ENCODE results near the gene PLB1.

The PLB1 gene

GRCh38 chr2:28506112-28506910 lies 10.5 kb downstream of the PLB1 start:
- DNase-seq (ENCODE audit: low spot score): no peak

- DNase-seq (ENCODE audit: low spot score): peak; percentile 86
Observed at GRCh38 chr2:28507796-28508764, 12.2 kb downstream of the PLB1 start.

GRCh38 chr2:28509361-28509760 lies 13.5 kb downstream of the PLB1 start:
- no peak for DNase-seq (ENCODE audit: low spot score)

GRCh38 chr2:28510184-28510583 lies 14.3 kb downstream of the PLB1 start:
- no peak for DNase-seq (ENCODE audit: low spot score)

- no peak for DNase-seq (ENCODE audit: low spot score)
Observed at GRCh38 chr2:28511871-28512606, 16.2 kb downstream of the PLB1 start.

GRCh38 chr2:28512607-28512965 lies 16.7 kb downstream of the PLB1 start:
- no peak for DNase-seq (ENCODE audit: low spot score)

- DNase-seq (ENCODE audit: low spot score): no peak
Observed at GRCh38 chr2:28513097-28513496, 17.2 kb downstream of the PLB1 start.

DNA sequence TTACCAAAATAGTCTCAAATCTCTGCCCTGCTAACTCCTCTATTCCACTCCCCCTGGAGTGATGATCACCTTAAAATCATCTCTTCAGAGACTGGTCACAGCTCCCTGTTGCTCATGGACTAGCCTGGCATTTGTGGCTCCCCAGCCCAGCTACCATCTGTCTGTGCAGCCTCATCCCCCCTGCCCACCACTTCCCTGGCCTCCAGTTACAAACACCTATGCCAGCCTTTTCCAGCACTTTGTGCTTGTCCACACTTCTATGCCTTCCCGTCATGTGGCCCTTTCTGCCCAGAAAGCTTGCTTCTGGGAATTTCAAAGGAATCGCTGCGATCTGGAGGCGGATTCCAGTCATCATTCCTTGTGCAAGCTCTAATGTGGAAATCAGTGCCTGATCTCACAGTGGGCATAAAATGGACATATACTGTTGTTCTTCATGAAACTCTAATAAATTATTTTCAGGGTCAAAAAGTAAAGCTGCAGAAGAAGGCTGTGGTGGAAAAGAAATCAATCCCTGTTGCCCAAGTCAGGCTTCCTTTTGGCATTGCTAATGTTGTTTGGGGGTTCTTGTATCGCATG lies 19.4 kb downstream of the PLB1 start:
- no peak for DNase-seq (ENCODE audit: low spot score)

DNA sequence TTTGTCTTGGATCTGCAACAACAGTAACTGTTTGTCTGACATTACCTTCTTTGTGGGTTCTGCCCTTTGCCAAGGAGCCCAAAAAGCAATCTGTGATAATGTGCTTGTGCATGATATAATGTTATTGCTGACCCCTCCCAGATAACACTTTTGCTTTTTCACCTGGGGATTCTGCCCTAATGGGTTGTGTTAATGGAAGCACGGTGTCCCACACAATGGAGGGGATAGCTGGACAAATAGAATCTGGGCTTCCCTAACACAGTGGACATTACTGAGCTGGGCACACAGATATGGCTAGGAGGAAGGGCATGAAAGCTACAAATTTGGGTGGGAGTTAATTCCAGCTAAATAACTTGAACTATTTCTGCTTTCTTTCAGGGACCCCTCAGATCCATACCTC lies 20.6 kb downstream of the PLB1 start:
- DNase-seq (ENCODE audit: low spot score): no peak

GRCh38 chr2:28516950-28517349 lies 21.1 kb downstream of the PLB1 start:
- DNase-seq (ENCODE audit: low spot score): no peak

DNA sequence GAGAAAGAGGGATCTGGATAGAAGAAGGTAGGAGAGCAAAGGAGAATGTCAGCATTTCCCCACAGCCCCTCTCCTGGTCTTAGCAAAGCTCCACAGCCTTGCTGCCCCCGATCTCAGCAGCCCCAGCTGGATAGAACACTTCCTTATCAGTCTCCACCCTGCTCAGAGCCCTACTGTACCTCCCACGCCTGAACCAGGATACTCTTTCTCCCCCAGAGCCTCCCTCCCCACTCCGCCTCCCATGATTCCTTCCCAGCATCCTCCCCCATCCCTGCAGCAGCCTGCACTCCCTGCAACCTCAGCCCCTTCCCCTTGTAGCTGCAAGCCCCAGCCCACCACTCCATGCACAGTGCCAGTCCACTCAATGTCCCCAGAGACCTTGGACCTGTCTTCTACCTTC lies 25.8 kb downstream of the PLB1 start:
- no peak for DNase-seq (ENCODE audit: low spot score)

GRCh38 chr2:28522481-28522880 lies 26.6 kb downstream of the PLB1 start:
- DNase-seq (ENCODE audit: low spot score): no peak

DNA sequence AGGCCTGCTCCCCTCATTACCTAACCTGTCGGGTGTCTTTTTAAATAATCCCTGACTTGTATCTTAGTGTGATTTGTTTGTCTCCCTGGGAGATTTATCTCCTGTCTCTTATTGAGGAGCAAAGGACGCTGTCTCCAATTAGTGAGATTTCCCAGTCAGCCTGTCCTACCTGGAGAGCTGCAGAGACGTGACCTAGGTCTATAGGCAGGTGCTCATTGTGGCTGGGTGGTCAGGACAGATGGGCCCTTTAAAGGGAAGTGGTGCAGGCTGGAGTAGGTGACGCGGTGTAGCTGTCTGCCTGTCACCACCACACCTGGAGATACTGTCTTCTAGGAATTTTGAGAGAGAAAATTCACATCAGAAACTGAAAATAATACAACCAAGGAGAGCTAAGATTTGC lies 28.0 kb downstream of the PLB1 start:
- no peak for DNase-seq (ENCODE audit: low spot score)

GRCh38 chr2:28525481-28525880 lies 29.6 kb downstream of the PLB1 start:
- DNase-seq (ENCODE audit: low spot score): no peak

- no peak for DNase-seq (ENCODE audit: low spot score)
Observed at GRCh38 chr2:28526527-28527132, 30.8 kb downstream of the PLB1 start.

DNA sequence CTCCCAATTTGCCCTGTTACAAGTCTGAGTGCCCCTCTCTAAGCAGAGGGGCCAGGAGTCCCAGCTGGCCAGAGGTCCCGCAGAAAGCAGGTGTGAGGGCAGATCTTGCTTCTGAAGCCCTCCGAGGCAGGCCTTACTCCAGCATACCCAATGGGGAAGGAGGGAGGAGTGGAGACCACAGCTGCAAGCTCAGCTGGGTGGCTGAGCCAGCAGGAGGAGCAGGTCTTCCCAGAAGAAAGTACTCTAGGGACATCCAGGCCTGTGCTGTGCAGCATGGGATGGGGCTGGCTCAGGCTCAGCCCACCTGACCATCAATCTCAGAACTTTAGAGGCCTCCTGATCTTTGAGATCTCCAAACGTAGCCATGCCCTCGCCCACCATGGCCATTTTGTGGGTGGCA lies 31.3 kb downstream of the PLB1 start:
- DNase-seq (ENCODE audit: low spot score): no peak

- DNase-seq (ENCODE audit: low spot score): no peak
Observed at GRCh38 chr2:28528206-28528605, 32.3 kb downstream of the PLB1 start.

- no peak for DNase-seq (ENCODE audit: low spot score)
Observed at GRCh38 chr2:28530782-28531181, 34.9 kb downstream of the PLB1 start.

GRCh38 chr2:28532399-28532798 lies 36.5 kb downstream of the PLB1 start:
- no peak for DNase-seq (ENCODE audit: low spot score)

DNA sequence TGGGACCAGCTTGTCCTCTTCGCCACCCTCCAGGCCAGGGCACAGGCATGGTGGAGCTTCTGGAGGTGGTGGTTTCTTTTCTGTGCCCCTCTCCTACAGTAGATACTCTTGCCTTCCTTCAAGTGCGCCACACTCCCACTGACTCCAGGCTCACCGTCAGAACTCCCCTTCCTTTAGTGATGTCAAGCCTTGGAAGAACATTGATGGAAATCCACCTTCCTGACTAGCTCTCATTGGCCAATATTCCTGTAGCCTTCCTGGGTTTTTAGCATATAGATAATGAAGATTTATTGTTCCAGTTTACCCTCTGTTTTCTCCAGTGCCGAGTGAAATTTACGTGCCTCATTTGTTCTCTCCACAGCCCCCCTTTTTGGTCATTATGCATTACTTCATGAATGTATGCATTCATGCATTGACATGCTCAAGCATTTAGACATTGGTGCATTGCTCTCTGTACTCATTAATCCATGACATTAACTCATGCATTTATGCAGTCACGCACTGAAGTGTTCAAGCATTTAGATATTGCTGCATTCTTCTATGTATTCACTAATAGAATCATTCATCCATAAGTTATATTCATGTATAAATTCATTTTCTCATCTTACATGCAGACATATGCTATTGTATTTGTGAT lies 37.3 kb downstream of the PLB1 start:
- no peak for DNase-seq (ENCODE audit: low spot score)

GRCh38 chr2:28534817-28535216 lies 39.0 kb downstream of the PLB1 start:
- no peak for DNase-seq (ENCODE audit: low spot score)

Data from LoVo (cell line).